HepG2 (cell line): ENCODE data around the gene ABCA3. TPM values are rescaled to one million over a fixed set of nuclear protein-coding genes. Genes with fewer than 3 reads are reported as not detected.

Experiments used
- ATAC-seq: fragments of 200-7000 bp; cut with Tn5 transposase; 3 replicates; pipeline ENCODE4 v1.9.1; 2020; ENCODE audit warnings: mild to moderate bottlenecking, moderate library complexity
- BruUV-seq: library from RNA; stranded (reverse); fragments of 400-500 nt; replicated peaks from 2 replicates; lab custom pipeline; 2021; lab: Mats Ljungman, UMichigan
- CTCF ChIA-PET: fragments of 300-600 bp; formaldehyde crosslinking; extraction: SDS; loops from one replicate; lab custom pipeline; 2021; ENCODE audit warnings: low total read pairs, inconsistent platforms, low intra/inter-chr PET ratio; lab: Yijun Ruan, JAX
- POLR2A ChIA-PET: fragments of 350-600 bp; sonication (Branson Sonifier 250); formaldehyde crosslinking; loops from one replicate; lab custom pipeline; 2020; ENCODE audit warnings: antibody characterized with exemption, inconsistent platforms; lab: Yijun Ruan, JAX
- DNase-seq: peaks from one replicate; pipeline ENCODE4 v3.0.0-alpha.2; 2015; ENCODE audit warnings: low spot score
- FAIRE-seq: peaks from 3 replicates; lab custom pipeline; 2011; peaks lifted over from hg19 to GRCh38; lab: Jason Lieb, UNC
- H2AFZ ChIP-seq: one replicate; pipeline ENCODE4 v1.6.1; 2011; ENCODE audit warnings: low read length, inconsistent platforms
- H3K27ac ChIP-seq: fragments of 300-600 bp; 3 replicates; pipeline ENCODE4 v1.8.0; 2011; ENCODE audit warnings: mixed run types, mild to moderate bottlenecking, mixed read lengths, low read length, inconsistent platforms; ENCODE audit not compliant: insufficient read depth; ENCODE audit errors: extremely low read length
- H3K27me3 ChIP-seq, 2 experiments: fragments of 200-600 bp in 1 of 2; 2 replicates in 1 of 2; 3 replicates in 1 of 2; pipeline versions ENCODE4 v1.6.0 to v1.8.0; 2011; ENCODE audit warnings: low read length in 2 of 2, mild to moderate bottlenecking in 2 of 2, moderate library complexity in 2 of 2, inconsistent platforms in 1 of 2; ENCODE audit not compliant: insufficient read depth in 2 of 2, control insufficient read depth in 1 of 2
- H3K36me3 ChIP-seq, 2 experiments: fragments of 200-600 bp in 1 of 2; replicated peaks in 1 of 2; 2 replicates in 1 of 2; 3 replicates in 1 of 2; pipeline versions ENCODE4 v1.5.1 to v1.8.0; 2011; ENCODE audit warnings: low read length in 2 of 2, inconsistent platforms in 1 of 2; ENCODE audit not compliant: insufficient read depth in 2 of 2, control insufficient read depth in 1 of 2
- H3K4me1 ChIP-seq: 2 replicates; pipeline ENCODE4 v1.5.1; 2012; ENCODE audit warnings: low read length, inconsistent platforms; ENCODE audit not compliant: insufficient read depth
- H3K4me2 ChIP-seq: 2 replicates; pipeline ENCODE4 v1.6.0; 2011; ENCODE audit warnings: low read depth, low read length, inconsistent platforms
- H3K4me3 ChIP-seq, 3 experiments: fragments of 200-600 bp in 1 of 3; sonication (generic), shearing (Covaris generic) in 1 of 3; replicated peaks in 1 of 3; 2 replicates each; pipeline ENCODE4 v1.5.1; 2011 to 2016; ENCODE audit warnings: low read length in 3 of 3, inconsistent platforms in 2 of 3, low read depth in 2 of 3, mild to moderate bottlenecking in 2 of 3, control low read depth in 1 of 3, mixed read lengths in 1 of 3; ENCODE audit not compliant: insufficient read depth in 1 of 3
- H3K79me2 ChIP-seq: one replicate; pipeline ENCODE4 v1.6.1; 2011; ENCODE audit warnings: low read length, inconsistent platforms; ENCODE audit not compliant: insufficient read depth
- H3K9ac ChIP-seq: 2 replicates; pipeline ENCODE4 v1.6.0; 2011; ENCODE audit warnings: mild to moderate bottlenecking, low read depth, low read length, inconsistent platforms; ENCODE audit not compliant: insufficient read depth
- H3K9me3 ChIP-seq: 2 replicates; pipeline ENCODE4 v1.5.1; 2012; ENCODE audit warnings: mild to moderate bottlenecking, low read length
- H4K20me1 ChIP-seq: 2 replicates; pipeline ENCODE4 v1.6.0; 2011; ENCODE audit warnings: inconsistent platforms, mild to moderate bottlenecking, low read length, moderate library complexity; ENCODE audit not compliant: insufficient read depth
- ARID5B ChIP-seq: IDR thresholded peaks from 2 replicates; pipeline ENCODE4 v1.4.0; 2020; ENCODE audit warnings: mild to moderate bottlenecking, missing genetic modification reagents
- DNMT1 ChIP-seq: sonication (generic); formaldehyde crosslinking; IDR thresholded peaks from 2 replicates; pipeline ENCODE4 v1.5.1; 2020; ENCODE audit warnings: mild to moderate bottlenecking, missing genetic modification reagents
- NR2C2 ChIP-seq: sonication (generic); formaldehyde crosslinking; IDR thresholded peaks from 2 replicates; pipeline ENCODE4 v1.4.0; 2020; ENCODE audit warnings: missing genetic modification reagents, mild to moderate bottlenecking, moderate library complexity, borderline replicate concordance
- PHB2 ChIP-seq: fragments of 450-650 bp; IDR thresholded peaks from 2 replicates; pipeline ENCODE4 v1.6.1; 2018; ENCODE audit not compliant: partially characterized antibody
- PHF5A ChIP-seq: IDR thresholded peaks from one replicate; pipeline ENCODE4 v1.6.1; 2018; ENCODE audit warnings: low read depth, missing genetic modification reagents; ENCODE audit not compliant: unreplicated experiment
- POGZ ChIP-seq: sonication (generic); formaldehyde crosslinking; IDR thresholded peaks from 2 replicates; pipeline ENCODE4 v1.4.0; 2020; ENCODE audit warnings: mild to moderate bottlenecking, missing genetic modification reagents
- STAT6 ChIP-seq: sonication (generic); formaldehyde crosslinking; IDR thresholded peaks from 2 replicates; pipeline ENCODE4 v1.4.0; 2020; ENCODE audit warnings: missing genetic modification reagents, mild to moderate bottlenecking, borderline replicate concordance
- TOPORS ChIP-seq: sonication (generic); formaldehyde crosslinking; IDR thresholded peaks from 2 replicates; pipeline ENCODE4 v1.8.0; 2023; ENCODE audit warnings: mild to moderate bottlenecking, missing genetic modification reagents
- TSC22D2 ChIP-seq: sonication (generic); formaldehyde crosslinking; IDR thresholded peaks from 2 replicates; pipeline ENCODE4 v1.5.1; 2020; ENCODE audit warnings: missing genetic modification reagents, mild to moderate bottlenecking, borderline replicate concordance
- ZBTB7B ChIP-seq: sonication (generic); formaldehyde crosslinking; IDR thresholded peaks from 2 replicates; pipeline ENCODE4 v1.4.0; 2020; ENCODE audit warnings: missing genetic modification reagents
- ZFP36 ChIP-seq: fragments of 150-350 bp; IDR thresholded peaks from 2 replicates; pipeline ENCODE4 v1.6.1; 2018; ENCODE audit warnings: borderline replicate concordance, low read length, low read depth; ENCODE audit not compliant: partially characterized antibody
- ZMYM4 ChIP-seq: sonication (generic); formaldehyde crosslinking; IDR thresholded peaks from 2 replicates; pipeline ENCODE4 v1.8.1; 2023; ENCODE audit warnings: mild to moderate bottlenecking, missing genetic modification reagents
- ZNF10 ChIP-seq: sonication (generic); formaldehyde crosslinking; IDR thresholded peaks from 2 replicates; pipeline ENCODE4 v1.4.0; 2020; ENCODE audit warnings: mild to moderate bottlenecking, low read depth, missing genetic modification reagents, borderline replicate concordance
- ZNF512B ChIP-seq: sonication (generic); formaldehyde crosslinking; IDR thresholded peaks from 2 replicates; pipeline ENCODE4 v1.5.1; 2020; ENCODE audit warnings: missing genetic modification reagents, mild to moderate bottlenecking, borderline replicate concordance
- ZNF549 ChIP-seq: sonication (generic); formaldehyde crosslinking; IDR thresholded peaks from 2 replicates; pipeline ENCODE4 v1.5.0; 2020; ENCODE audit warnings: missing genetic modification reagents
- ZNF75D ChIP-seq: sonication (generic); formaldehyde crosslinking; IDR thresholded peaks from 2 replicates; pipeline ENCODE4 v1.8.1; 2023; ENCODE audit warnings: missing genetic modification reagents, mild to moderate bottlenecking, borderline replicate concordance
- WGBS: methylation state at CpG from one replicate; pipeline ENCODE4 v1.1.6; 2017; ENCODE audit warnings: low lambda C conversion rate; 5-methylcytosine and 5-hydroxymethylcytosine counted together
- in situ Hi-C: cut with HindIII; loops from 2 replicates; pipeline ENCODE4 v1.10.0; 2017; ENCODE audit warnings: low pct_unique_long_range_greater_than_20kb; ENCODE audit not compliant: extremely low pct_ligation_motif_present
- intact Hi-C: fragments of 100-400 bp; cut with micrococcal nuclease; formaldehyde crosslinking; loops from one replicate; pipeline ENCODE4 v1.10.0; 2022; ENCODE audit not compliant: unreplicated experiment
- polyA plus RNA-seq, 8 experiments: library from polyadenylated mRNA; depleted of rRNA in 3 of 8; stranded (reverse) in 7 of 8; unstranded in 1 of 8; fragments of >200 nt; fragmentation: Illumina TruSeq in 4 of 8; extraction: Trizol in 4 of 8; gene quantifications; 2 replicates each; pipeline versions ENCODE4 v1.2.1 to v1.2.3, GENCODE V29; 2011 to 2016; ENCODE audit warnings: low read depth in 4 of 8, missing spikeins in 1 of 8, mixed read lengths in 1 of 8; ENCODE audit not compliant: insufficient read depth in 1 of 8
- total RNA-seq, 5 experiments: library from RNA; depleted of rRNA; stranded (reverse); fragments of >200 nt; fragmentation: Illumina TruSeq; extraction: Trizol; gene quantifications; 2 replicates each; pipeline ENCODE4 v1.2.3, GENCODE V29; 2016; ENCODE audit warnings: low read depth in 1 of 5

The ABCA3 gene
- total and polyA plus RNA-seq, 2 of the 13 experiments (the other 11 are each of a cell fraction or from before 2014, with no cell fraction given): 0.60 to 1.5 TPM

GRCh38 chr16:2384426-2384825 lies 43.9 kb upstream of the ABCA3 start:
- Histone ChIP-seq H2AFZ (no peak overlapping the region), H3K4me2 (no peak overlapping the region), H3K27me3 (peaks cover 0 to 14% of the 10 kb centered on the region in 2 experiments; a peak in 2 of 5 replicates), H3K4me1 (peaks cover 11% of the 10 kb centered on the region), H3K9ac (no peak overlapping the region), H3K79me2 (no peaks in the 10 kb centered on the region), H3K36me3 (no peaks in the 10 kb centered on the region), H3K9me3 (peaks cover 5% of the 10 kb centered on the region; the same call in 1 of the 2 replicates), H4K20me1 (no peaks in the 10 kb centered on the region), H3K27ac (no peak overlapping the region), H3K4me3 (no peak overlapping the region)
- intact Hi-C loops (no loop called here), in situ Hi-C loops (no loop called here)
- FAIRE-seq: no peak
- ATAC-seq: no peak
- WGBS: 9% methylated on average over 2 of the region's 2 CpGs
- DNase-seq: no peak
- CTCF ChIA-PET: no interaction called here
- POLR2A ChIA-PET: no interaction called here
- BruUV-seq: no TSS peak
- no peak for TF ChIP-seq ZBTB7B (CRISPR knock-in tag)
- no peak for TF ChIP-seq TSC22D2 (CRISPR knock-in tag)
- TF ChIP-seq ARID5B (CRISPR knock-in tag): no peak
- no peak for TF ChIP-seq STAT6 (CRISPR knock-in tag)
- no peak for TF ChIP-seq TOPORS (CRISPR knock-in tag)
- TF ChIP-seq ZNF75D (CRISPR knock-in tag): no peak
- no peak for TF ChIP-seq ZNF10
- TF ChIP-seq ZFP36: no peak
- no peak for TF ChIP-seq DNMT1 (CRISPR knock-in tag)
- TF ChIP-seq ZNF512B (CRISPR knock-in tag): no peak
- no peak for TF ChIP-seq ZMYM4 (CRISPR knock-in tag)
- no peak for TF ChIP-seq NR2C2
- no peak for TF ChIP-seq ZNF549 (CRISPR knock-in tag)
- TF ChIP-seq POGZ (CRISPR knock-in tag): no peak
- TF ChIP-seq PHB2: no peak
- no peak for TF ChIP-seq PHF5A (CRISPR knock-in tag)
